HepG2 (cell line): ENCODE data around the gene OLFM1. TPM values are rescaled to one million over a fixed set of nuclear protein-coding genes. Genes with fewer than 3 reads are reported as not detected.

Experiments used
- ATAC-seq: fragments of 200-7000 bp; cut with Tn5 transposase; 3 replicates; pipeline ENCODE4 v1.9.1; 2020; ENCODE audit warnings: mild to moderate bottlenecking, moderate library complexity
- BruUV-seq: library from RNA; stranded (reverse); fragments of 400-500 nt; replicated peaks from 2 replicates; lab custom pipeline; 2021; lab: Mats Ljungman, UMichigan
- CTCF ChIA-PET: fragments of 300-600 bp; formaldehyde crosslinking; extraction: SDS; loops from one replicate; lab custom pipeline; 2021; ENCODE audit warnings: low total read pairs, inconsistent platforms, low intra/inter-chr PET ratio; lab: Yijun Ruan, JAX
- POLR2A ChIA-PET: fragments of 350-600 bp; sonication (Branson Sonifier 250); formaldehyde crosslinking; loops from one replicate; lab custom pipeline; 2020; ENCODE audit warnings: antibody characterized with exemption, inconsistent platforms; lab: Yijun Ruan, JAX
- DNase-seq: peaks from one replicate; pipeline ENCODE4 v3.0.0-alpha.2; 2015; ENCODE audit warnings: low spot score
- FAIRE-seq: peaks from 3 replicates; lab custom pipeline; 2011; peaks lifted over from hg19 to GRCh38; lab: Jason Lieb, UNC
- H2AFZ ChIP-seq: one replicate; pipeline ENCODE4 v1.6.1; 2011; ENCODE audit warnings: low read length, inconsistent platforms
- H3K27ac ChIP-seq: fragments of 300-600 bp; 3 replicates; pipeline ENCODE4 v1.8.0; 2011; ENCODE audit warnings: mixed run types, mild to moderate bottlenecking, mixed read lengths, low read length, inconsistent platforms; ENCODE audit not compliant: insufficient read depth; ENCODE audit errors: extremely low read length
- H3K27me3 ChIP-seq, 2 experiments: fragments of 200-600 bp in 1 of 2; 2 replicates in 1 of 2; 3 replicates in 1 of 2; pipeline versions ENCODE4 v1.6.0 to v1.8.0; 2011; ENCODE audit warnings: low read length in 2 of 2, mild to moderate bottlenecking in 2 of 2, moderate library complexity in 2 of 2, inconsistent platforms in 1 of 2; ENCODE audit not compliant: insufficient read depth in 2 of 2, control insufficient read depth in 1 of 2
- H3K36me3 ChIP-seq, 2 experiments: fragments of 200-600 bp in 1 of 2; replicated peaks in 1 of 2; 2 replicates in 1 of 2; 3 replicates in 1 of 2; pipeline versions ENCODE4 v1.5.1 to v1.8.0; 2011; ENCODE audit warnings: low read length in 2 of 2, inconsistent platforms in 1 of 2; ENCODE audit not compliant: insufficient read depth in 2 of 2, control insufficient read depth in 1 of 2
- H3K4me1 ChIP-seq: 2 replicates; pipeline ENCODE4 v1.5.1; 2012; ENCODE audit warnings: low read length, inconsistent platforms; ENCODE audit not compliant: insufficient read depth
- H3K4me2 ChIP-seq: 2 replicates; pipeline ENCODE4 v1.6.0; 2011; ENCODE audit warnings: low read depth, low read length, inconsistent platforms
- H3K4me3 ChIP-seq, 3 experiments: fragments of 200-600 bp in 1 of 3; sonication (generic), shearing (Covaris generic) in 1 of 3; replicated peaks in 1 of 3; 2 replicates each; pipeline ENCODE4 v1.5.1; 2011 to 2016; ENCODE audit warnings: low read length in 3 of 3, inconsistent platforms in 2 of 3, low read depth in 2 of 3, mild to moderate bottlenecking in 2 of 3, control low read depth in 1 of 3, mixed read lengths in 1 of 3; ENCODE audit not compliant: insufficient read depth in 1 of 3
- H3K79me2 ChIP-seq: one replicate; pipeline ENCODE4 v1.6.1; 2011; ENCODE audit warnings: low read length, inconsistent platforms; ENCODE audit not compliant: insufficient read depth
- H3K9ac ChIP-seq: 2 replicates; pipeline ENCODE4 v1.6.0; 2011; ENCODE audit warnings: mild to moderate bottlenecking, low read depth, low read length, inconsistent platforms; ENCODE audit not compliant: insufficient read depth
- H3K9me3 ChIP-seq: 2 replicates; pipeline ENCODE4 v1.5.1; 2012; ENCODE audit warnings: mild to moderate bottlenecking, low read length
- H4K20me1 ChIP-seq: 2 replicates; pipeline ENCODE4 v1.6.0; 2011; ENCODE audit warnings: inconsistent platforms, mild to moderate bottlenecking, low read length, moderate library complexity; ENCODE audit not compliant: insufficient read depth
- THAP11 ChIP-seq: IDR thresholded peaks from 2 replicates; pipeline ENCODE4 v1.6.1; 2016; ENCODE audit warnings: missing biosample characterization, missing genetic modification reagents
- ZNF143 ChIP-seq: sonication (generic); formaldehyde crosslinking; IDR thresholded peaks from 2 replicates; pipeline ENCODE4 v1.4.0; 2020; ENCODE audit warnings: missing genetic modification reagents
- ZNF225 ChIP-seq: sonication (generic); formaldehyde crosslinking; IDR thresholded peaks from 2 replicates; pipeline ENCODE4 v1.4.0; 2020; ENCODE audit warnings: mild to moderate bottlenecking, missing genetic modification reagents
- ZNF782 ChIP-seq: sonication (generic); formaldehyde crosslinking; IDR thresholded peaks from 2 replicates; pipeline ENCODE4 v1.4.0; 2020; ENCODE audit warnings: missing genetic modification reagents, mild to moderate bottlenecking, borderline replicate concordance
- WGBS: methylation state at CpG from one replicate; pipeline ENCODE4 v1.1.6; 2017; ENCODE audit warnings: low lambda C conversion rate; 5-methylcytosine and 5-hydroxymethylcytosine counted together
- in situ Hi-C: cut with HindIII; loops from 2 replicates; pipeline ENCODE4 v1.10.0; 2017; ENCODE audit warnings: low pct_unique_long_range_greater_than_20kb; ENCODE audit not compliant: extremely low pct_ligation_motif_present
- intact Hi-C: fragments of 100-400 bp; cut with micrococcal nuclease; formaldehyde crosslinking; loops from one replicate; pipeline ENCODE4 v1.10.0; 2022; ENCODE audit not compliant: unreplicated experiment
- polyA plus RNA-seq, 8 experiments: library from polyadenylated mRNA; depleted of rRNA in 3 of 8; stranded (reverse) in 7 of 8; unstranded in 1 of 8; fragments of >200 nt; fragmentation: Illumina TruSeq in 4 of 8; extraction: Trizol in 4 of 8; gene quantifications; 2 replicates each; pipeline versions ENCODE4 v1.2.1 to v1.2.3, GENCODE V29; 2011 to 2016; ENCODE audit warnings: low read depth in 4 of 8, missing spikeins in 1 of 8, mixed read lengths in 1 of 8; ENCODE audit not compliant: insufficient read depth in 1 of 8
- total RNA-seq, 5 experiments: library from RNA; depleted of rRNA; stranded (reverse); fragments of >200 nt; fragmentation: Illumina TruSeq; extraction: Trizol; gene quantifications; 2 replicates each; pipeline ENCODE4 v1.2.3, GENCODE V29; 2016; ENCODE audit warnings: low read depth in 1 of 5
- TF ChIP-seq, protein P1 (sequence below): sonication (generic); formaldehyde crosslinking; IDR thresholded peaks from 2 replicates; pipeline ENCODE4 v1.8.0; 2022; ENCODE audit warnings: missing genetic modification reagents, mild to moderate bottlenecking, inconsistent platforms, borderline replicate concordance
- TF ChIP-seq, protein P2 (sequence below): sonication (generic); formaldehyde crosslinking; IDR thresholded peaks from 2 replicates; pipeline ENCODE4 v1.4.0; 2020; ENCODE audit warnings: missing genetic modification reagents

OLFM1 gene
- total and polyA plus RNA-seq, 2 of the 13 experiments (the other 11 are each of a cell fraction or from before 2014, with no cell fraction given): not detected

DNA sequence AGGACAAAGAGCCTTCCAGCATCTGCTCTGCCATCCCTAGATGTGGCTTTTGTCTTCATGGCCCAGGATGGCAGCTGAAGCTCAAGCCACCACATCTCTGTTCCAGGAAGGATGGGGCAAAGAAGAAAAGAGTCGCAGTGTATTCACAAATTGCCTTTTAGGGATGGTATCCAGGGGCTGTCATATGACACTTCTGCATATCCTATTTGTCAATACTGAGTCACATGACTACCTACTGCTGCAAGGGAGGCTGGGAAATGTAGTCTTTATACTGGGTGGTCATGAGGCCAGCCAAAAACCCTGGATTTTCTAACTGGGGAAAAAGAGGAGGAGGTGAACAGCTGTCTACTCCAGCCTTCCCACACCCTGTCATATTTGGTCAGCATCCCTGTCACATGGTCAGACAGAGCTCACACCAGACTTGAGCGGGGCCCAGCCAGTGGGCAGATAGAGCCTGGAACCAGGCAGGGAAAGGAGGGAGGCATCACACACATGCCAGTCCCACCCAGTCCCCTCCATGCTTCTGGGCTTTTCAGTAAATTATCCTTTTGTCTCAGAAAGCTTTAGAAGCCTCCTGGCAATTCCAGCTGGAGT, 52.0 kb downstream of the OLFM1 start:
- no peak overlapping the region for H3K4me2 ChIP-seq
- intact Hi-C loops (no loop called here), in situ Hi-C loops (no loop called here)
- no peak overlapping the region for H2AFZ ChIP-seq
- no peaks in the 10 kb centered on the region for H3K79me2 ChIP-seq
- 0% methylated on average over 2 of the region's 2 CpGs for WGBS
- TF ChIP-seq ZNF143 (CRISPR knock-in tag) (0 out of 2 replicates have a peak, but pooled peaks have one; percentile 49), THAP11 (peak; percentile 85), ZNF225 (CRISPR knock-in tag) (no peak), ZNF782 (no peak)
- TF ChIP-seq, protein P1, sequence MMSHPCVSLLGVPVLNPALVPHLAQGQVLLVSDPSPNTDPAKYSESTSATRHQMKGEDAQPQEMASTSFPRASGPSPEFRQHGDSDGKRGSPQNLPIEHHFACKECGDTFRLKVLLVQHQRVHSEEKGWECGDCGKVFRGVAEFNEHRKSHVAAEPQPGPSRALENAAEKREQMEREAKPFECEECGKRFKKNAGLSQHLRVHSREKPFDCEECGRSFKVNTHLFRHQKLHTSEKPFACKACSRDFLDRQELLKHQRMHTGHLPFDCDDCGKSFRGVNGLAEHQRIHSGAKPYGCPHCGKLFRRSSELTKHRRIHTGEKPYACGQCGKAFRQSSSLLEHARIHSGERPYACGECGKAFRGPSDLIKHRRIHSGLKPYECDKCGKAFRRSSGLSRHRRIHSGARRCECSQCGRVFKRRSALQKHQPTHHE (CRISPR knock-in tag): no peak
- TF ChIP-seq, protein P2, sequence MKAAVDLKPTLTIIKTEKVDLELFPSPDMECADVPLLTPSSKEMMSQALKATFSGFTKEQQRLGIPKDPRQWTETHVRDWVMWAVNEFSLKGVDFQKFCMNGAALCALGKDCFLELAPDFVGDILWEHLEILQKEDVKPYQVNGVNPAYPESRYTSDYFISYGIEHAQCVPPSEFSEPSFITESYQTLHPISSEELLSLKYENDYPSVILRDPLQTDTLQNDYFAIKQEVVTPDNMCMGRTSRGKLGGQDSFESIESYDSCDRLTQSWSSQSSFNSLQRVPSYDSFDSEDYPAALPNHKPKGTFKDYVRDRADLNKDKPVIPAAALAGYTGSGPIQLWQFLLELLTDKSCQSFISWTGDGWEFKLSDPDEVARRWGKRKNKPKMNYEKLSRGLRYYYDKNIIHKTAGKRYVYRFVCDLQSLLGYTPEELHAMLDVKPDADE (CRISPR knock-in tag): no peak
- no peak for DNase-seq
- no peak for ATAC-seq
- no peak overlapping the region for H3K27ac ChIP-seq
- no peaks in the 10 kb centered on the region for H3K4me1 ChIP-seq
- H4K20me1 ChIP-seq: no peaks in the 10 kb centered on the region
- H3K27me3 ChIP-seq: peaks cover 3 to 12% of the 10 kb centered on the region in 2 experiments; a peak in 3 of 5 replicates
- no TSS peak for BruUV-seq
- no peak overlapping the region for H3K4me3 ChIP-seq
- no peak overlapping the region for H3K9ac ChIP-seq
- H3K36me3 ChIP-seq: no peaks in the 10 kb centered on the region
- ChIA-PET POLR2A (no interaction called here), CTCF (no interaction called here)
- no peaks in the 10 kb centered on the region for H3K9me3 ChIP-seq
- FAIRE-seq: no peak
